K562 (cell line): ENCODE results near the gene MRM2. TPM values are rescaled to one million over a fixed set of nuclear protein-coding genes. Genes with fewer than 3 reads are reported as not detected.

Source experiments
- ATAC-seq: fragments of 200-7000 bp; cut with Tn5 transposase; 3 replicates; pipeline ENCODE4 v1.9.1; 2020; ENCODE audit warnings: moderate library complexity
- BruUV-seq: library from RNA; stranded (reverse); fragments of 400-500 nt; replicated peaks from 2 replicates; lab custom pipeline; 2021; lab: Mats Ljungman, UMichigan
- CTCF ChIA-PET: fragments of 300-600 bp; formaldehyde crosslinking; extraction: SDS; loops from one replicate; lab custom pipeline; 2021; ENCODE audit warnings: low intra/inter-chr PET ratio; lab: Yijun Ruan, JAX
- POLR2A ChIA-PET: fragments of 300-600, 350-650 bp; sonication (Branson Sonifier 250); formaldehyde crosslinking; extraction: SDS; loops from one replicate; lab custom pipeline; 2021; ENCODE audit warnings: antibody characterized with exemption, inconsistent platforms; lab: Yijun Ruan, JAX
- DNase-seq, 4 experiments: peaks; one replicate each; pipeline versions ENCODE4 v3.0.0 to v3.0.0-alpha.2; 2011 to 2018; ENCODE audit warnings: low spot score in 3 of 4, mixed read lengths in 3 of 4; ENCODE audit errors: extremely low read depth in 1 of 4
- FAIRE-seq: peaks from 2 replicates; lab custom pipeline; 2011; peaks lifted over from hg19 to GRCh38; lab: Jason Lieb, UNC
- H2AFZ ChIP-seq: 2 replicates; pipeline ENCODE4 v1.6.0; 2011; ENCODE audit warnings: low read depth, low read length, control low read depth, inconsistent platforms
- H3K27ac ChIP-seq: fragments of 200-600 bp; 3 replicates; pipeline ENCODE4 v1.8.0; 2011; ENCODE audit warnings: low read depth, mild to moderate bottlenecking, control low read depth, inconsistent platforms, low read length, moderate library complexity, mixed read lengths; ENCODE audit errors: extremely low read depth
- H3K27me3 ChIP-seq, 2 experiments: fragments of 300-600 bp in 1 of 2; 2 replicates in 1 of 2; 3 replicates in 1 of 2; pipeline versions ENCODE4 v1.6.0 to v1.8.0; 2011; ENCODE audit warnings: inconsistent platforms in 2 of 2, low read length in 2 of 2, mild to moderate bottlenecking in 1 of 2, mixed read lengths in 1 of 2, moderate library complexity in 1 of 2; ENCODE audit not compliant: control insufficient read depth in 2 of 2, insufficient read depth in 2 of 2
- H3K36me3 ChIP-seq: fragments of 300-600 bp; 3 replicates; pipeline ENCODE4 v1.8.0; 2011; ENCODE audit warnings: mild to moderate bottlenecking, low read length, inconsistent platforms; ENCODE audit not compliant: control insufficient read depth, insufficient read depth
- H3K4me1 ChIP-seq, 2 experiments: fragments of 200-600 bp in 1 of 2; replicated peaks in 1 of 2; 2 replicates in 1 of 2; 3 replicates in 1 of 2; pipeline versions ENCODE4 v1.5.1 to v1.8.0; 2011; ENCODE audit warnings: inconsistent platforms in 2 of 2, low read length in 2 of 2, mild to moderate bottlenecking in 1 of 2, mixed read lengths in 1 of 2, moderate library complexity in 1 of 2; ENCODE audit not compliant: control insufficient read depth in 2 of 2, insufficient read depth in 2 of 2
- H3K4me2 ChIP-seq: 2 replicates; pipeline ENCODE4 v1.6.1; 2011; ENCODE audit warnings: low read length, control low read depth, inconsistent platforms, mixed read lengths; ENCODE audit not compliant: insufficient read depth
- H3K4me3 ChIP-seq: fragments of 200-600 bp; sonication (generic), shearing (Covaris generic); 2 replicates; pipeline ENCODE4 v1.5.1; 2016; ENCODE audit warnings: control low read depth, inconsistent platforms
- H3K79me2 ChIP-seq: fragments of 200-600 bp; 3 replicates; pipeline ENCODE4 v1.8.0; 2011; ENCODE audit warnings: low read length, inconsistent platforms; ENCODE audit not compliant: control insufficient read depth, insufficient read depth
- H3K9ac ChIP-seq, 2 experiments: 2 replicates each; pipeline versions ENCODE4 v1.6.0 to v1.6.1; 2011; ENCODE audit warnings: low read depth in 2 of 2, low read length in 2 of 2, control low read depth in 1 of 2, inconsistent platforms in 1 of 2, mild to moderate bottlenecking in 1 of 2, mixed read lengths in 1 of 2; ENCODE audit not compliant: insufficient read depth in 1 of 2
- H3K9me1 ChIP-seq: one replicate; pipeline ENCODE4 v1.6.0; 2011; ENCODE audit warnings: inconsistent platforms, mild to moderate bottlenecking, low read length, moderate library complexity; ENCODE audit not compliant: control insufficient read depth, insufficient read depth
- H3K9me3 ChIP-seq: replicated peaks from 2 replicates; pipeline ENCODE4 v1.5.1; 2011; ENCODE audit warnings: low read depth, low read length, inconsistent platforms; ENCODE audit not compliant: control insufficient read depth, insufficient read depth
- H4K20me1 ChIP-seq: replicated peaks from 2 replicates; pipeline ENCODE4 v1.6.1; 2011; ENCODE audit warnings: low read length, inconsistent platforms, mixed read lengths; ENCODE audit not compliant: control insufficient read depth, insufficient read depth
- POLR2G ChIP-seq: fragments of 200-400 bp; formaldehyde crosslinking; IDR thresholded peaks from 2 replicates; pipeline ENCODE4 v1.6.1; 2017; ENCODE audit warnings: low read depth, mild to moderate bottlenecking, antibody characterized with exemption, low read length, moderate library complexity
- WGBS: fragments of 100-300 bp; shearing (Covaris generic); methylation state at CpG from one replicate; pipeline ENCODE4 v1.1.6; 2016; ENCODE audit warnings: low coverage, mixed read lengths; ENCODE audit not compliant: insufficient coverage; ENCODE audit errors: missing lambda C conversion rate; 5-methylcytosine and 5-hydroxymethylcytosine counted together
- in situ Hi-C: fragments of 300-500 bp; cut with MboI; formaldehyde crosslinking; loops from 4 replicates; pipeline ENCODE4 v1.15.0; 2018; ENCODE audit warnings: inconsistent platforms, mixed read lengths
- intact Hi-C: fragments of 100-400 bp; cut with micrococcal nuclease; formaldehyde crosslinking; loops from 2 replicates; pipeline ENCODE4 v1.14.2; 2022
- polyA plus RNA-seq, 8 experiments: library from polyadenylated mRNA; depleted of rRNA in 4 of 8; stranded (reverse) in 5 of 8; unstranded in 3 of 8; fragments of >200 nt; fragmentation: Nextera tagmentation in 2 of 8; fragmentation: Illumina TruSeq in 1 of 8; extraction: Ambion mirVana in 2 of 8; extraction: Trizol in 1 of 8; gene quantifications; 2 replicates each; pipeline versions ENCODE4 v1.2.1 to v1.2.3, GENCODE V29; 2011 to 2014; ENCODE audit warnings: inconsistent platforms in 1 of 8, missing spikeins in 1 of 8
- total RNA-seq, 7 experiments: library from RNA; depleted of rRNA in 6 of 7; stranded (reverse); fragments of >200 nt in 6 of 7; fragmentation: Illumina TruSeq in 2 of 7; extraction: Trizol in 2 of 7; gene quantifications; 2 replicates each; pipeline versions ENCODE4 v1.2.1 to v1.2.3, GENCODE V29; 2011 to 2021; ENCODE audit warnings: low replicate concordance in 1 of 7
- TF ChIP-seq, protein P1 (sequence below): fragments of 250-450 bp; sonication (Bioruptor Pico); IDR thresholded peaks from 2 replicates; pipeline ENCODE4 v1.4.0; 2020; ENCODE audit warnings: borderline replicate concordance

Gene MRM2
- total and polyA plus RNA-seq, 9 of the 15 experiments (the other 6 are each of a cell fraction or from before 2014, with no cell fraction given) = 32.4 to 116 (median 50.5) TPM

- Histone ChIP-seq H3K79me2 (no peaks in the 10 kb centered on the region), H3K9me1 (peaks cover 2% of the 10 kb centered on the region), H3K4me3 (no peak overlapping the region), H3K9ac (peak overlapping the region in 1 of 2 experiments; percentile 48; a peak in 2 of 4 replicates), H3K4me2 (no peak overlapping the region), H3K27me3 (no peaks in the 10 kb centered on the region), H3K9me3 (no peaks in the 10 kb centered on the region), H3K36me3 (peaks cover 57% of the 10 kb centered on the region; the same call in 2 of the 3 replicates), H3K27ac (no peak overlapping the region), H3K4me1 (peaks cover 8 to 31% of the 10 kb centered on the region in 2 experiments; a peak in 3 of 5 replicates), H4K20me1 (no peaks in the 10 kb centered on the region), H2AFZ (no peak overlapping the region)
- intact Hi-C loops (no loop called here), in situ Hi-C loops (loop anchor here (5.0 kb wide), 1 partner anchor 804 kb away; no protein-coding TSS in a partner anchor)
- no TSS peak for BruUV-seq
- POLR2A ChIA-PET = interaction anchor here (1.2 kb wide), 1 partner anchor 100 kb away, joined by 3 read pairs; no protein-coding TSS in a partner anchor
- WGBS = 90% methylated on average over 20 of the region's 32 CpGs
- CTCF ChIA-PET = no interaction called here
- TF ChIP-seq POLR2G = peak; percentile 58
- TF ChIP-seq, protein P1, sequence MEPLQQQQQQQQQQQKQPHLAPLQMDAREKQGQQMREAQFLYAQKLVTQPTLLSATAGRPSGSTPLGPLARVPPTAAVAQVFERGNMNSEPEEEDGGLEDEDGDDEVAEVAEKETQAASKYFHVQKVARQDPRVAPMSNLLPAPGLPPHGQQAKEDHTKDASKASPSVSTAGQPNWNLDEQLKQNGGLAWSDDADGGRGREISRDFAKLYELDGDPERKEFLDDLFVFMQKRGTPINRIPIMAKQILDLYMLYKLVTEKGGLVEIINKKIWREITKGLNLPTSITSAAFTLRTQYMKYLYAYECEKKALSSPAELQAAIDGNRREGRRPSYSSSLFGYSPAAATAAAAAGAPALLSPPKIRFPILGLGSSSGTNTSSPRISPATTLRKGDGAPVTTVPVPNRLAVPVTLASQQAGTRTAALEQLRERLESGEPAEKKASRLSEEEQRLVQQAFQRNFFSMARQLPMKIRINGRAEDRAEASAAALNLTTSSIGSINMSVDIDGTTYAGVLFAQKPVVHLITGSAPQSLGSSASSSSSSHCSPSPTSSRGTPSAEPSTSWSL (CRISPR knock-in tag) = no peak
- ATAC-seq = no peak
- no peak for DNase-seq
- no peak for FAIRE-seq
These were observed 11.7 kb upstream of the MRM2 start for GRCh38 chr7:2253525-2254244.
